ENCODE results near the gene C6orf89. TPM values are rescaled to one million over a fixed set of nuclear protein-coding genes. Genes with fewer than 3 reads are reported as not detected.

Gene C6orf89
- total RNA-seq, 1 experiment from 2014 or later, result 13.2 TPM

DNA sequence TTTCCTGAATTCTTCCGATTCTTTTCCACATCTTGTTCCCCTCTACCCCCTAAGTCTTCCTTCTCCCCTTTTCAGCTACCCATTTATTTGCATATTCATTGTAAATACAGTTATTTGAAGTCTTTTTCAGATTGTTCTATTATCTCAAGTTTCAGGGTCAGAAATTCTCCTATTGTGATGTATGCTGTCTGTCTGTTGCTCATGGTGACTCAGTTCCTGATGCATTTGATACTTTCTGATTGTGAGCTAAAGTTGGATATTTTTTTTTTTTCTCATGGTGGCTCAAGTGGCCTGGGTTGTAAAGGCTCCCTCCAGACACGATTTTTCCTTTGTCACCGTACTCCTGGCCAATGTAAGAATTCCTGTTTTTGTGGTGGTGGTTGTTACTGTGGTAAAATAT, 63.9 kb downstream of the C6orf89 start (continued):
- TF ChIP-seq ZNF121 (CRISPR knock-in tag; IDR thresholded peaks at IDR 0.05), result no peak
- no peak for TF ChIP-seq ZNF396 (CRISPR knock-in tag; IDR thresholded peaks at IDR 0.05; ENCODE audit: borderline replicate concordance)
- TF ChIP-seq TCF7 (CRISPR knock-in tag; IDR thresholded peaks at IDR 0.05; ENCODE audit: low read depth), result no peak

DNA sequence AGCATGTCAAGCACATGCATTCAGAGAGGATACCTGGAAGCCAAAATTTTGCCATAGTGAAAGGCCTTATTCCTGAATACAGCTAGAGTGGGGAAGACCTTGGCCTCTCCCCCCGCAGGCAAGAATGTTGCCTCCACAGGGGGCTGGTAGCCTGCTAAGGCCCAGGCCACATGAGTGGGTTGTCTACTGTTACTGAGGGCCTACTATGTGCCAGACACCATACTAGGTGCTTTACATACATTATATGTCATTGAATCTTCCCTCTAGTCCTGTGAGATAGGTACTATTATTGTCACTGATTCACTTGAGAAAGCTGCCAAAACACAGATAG, 68.1 kb downstream of the C6orf89 start:
- CTCF ChIA-PET, result interaction anchor here (1.5 to 2.0 kb wide), 3 partner anchors 64 to 171 kb away, joined by 5 to 8 read pairs (median 5); no protein-coding TSS in a partner anchor
- no peak overlapping the region for H3K4me3 Mint-ChIP-seq
- no peaks in the 10 kb centered on the region for H3K9me3 Mint-ChIP-seq
- DNase-seq (ENCODE audit: low spot score), result peak; percentile 4
- no peaks in the 10 kb centered on the region for H3K27me3 Mint-ChIP-seq (ENCODE audit: low read depth)
- no peaks in the 10 kb centered on the region for H3K36me3 Mint-ChIP-seq
- POLR2A ChIA-PET, result no interaction called here
- H3K4me1 Mint-ChIP-seq, result peaks cover 25% of the 10 kb centered on the region
- no peak overlapping the region for H3K27ac Mint-ChIP-seq
- no peak for ATAC-seq
- TF ChIP-seq, protein P1, sequence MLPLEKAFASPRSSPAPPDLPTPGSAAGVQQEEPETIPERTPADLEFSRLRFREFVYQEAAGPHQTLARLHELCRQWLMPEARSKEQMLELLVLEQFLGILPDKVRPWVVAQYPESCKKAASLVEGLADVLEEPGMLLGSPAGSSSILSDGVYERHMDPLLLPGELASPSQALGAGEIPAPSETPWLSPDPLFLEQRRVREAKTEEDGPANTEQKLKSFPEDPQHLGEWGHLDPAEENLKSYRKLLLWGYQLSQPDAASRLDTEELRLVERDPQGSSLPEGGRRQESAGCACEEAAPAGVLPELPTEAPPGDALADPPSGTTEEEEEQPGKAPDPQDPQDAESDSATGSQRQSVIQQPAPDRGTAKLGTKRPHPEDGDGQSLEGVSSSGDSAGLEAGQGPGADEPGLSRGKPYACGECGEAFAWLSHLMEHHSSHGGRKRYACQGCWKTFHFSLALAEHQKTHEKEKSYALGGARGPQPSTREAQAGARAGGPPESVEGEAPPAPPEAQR (CRISPR knock-in tag; IDR thresholded peaks at IDR 0.05), result no peak
- TF ChIP-seq USF2 (CRISPR knock-in tag; IDR thresholded peaks at IDR 0.05), result no peak
- TF ChIP-seq NR2C2 (CRISPR knock-in tag; IDR thresholded peaks at IDR 0.05), result no peak
- no peak for TF ChIP-seq PRRX2 (CRISPR knock-in tag; IDR thresholded peaks at IDR 0.05)
- TF ChIP-seq HMGA2 (CRISPR knock-in tag; IDR thresholded peaks at IDR 0.05), result no peak
- TF ChIP-seq, protein P2, sequence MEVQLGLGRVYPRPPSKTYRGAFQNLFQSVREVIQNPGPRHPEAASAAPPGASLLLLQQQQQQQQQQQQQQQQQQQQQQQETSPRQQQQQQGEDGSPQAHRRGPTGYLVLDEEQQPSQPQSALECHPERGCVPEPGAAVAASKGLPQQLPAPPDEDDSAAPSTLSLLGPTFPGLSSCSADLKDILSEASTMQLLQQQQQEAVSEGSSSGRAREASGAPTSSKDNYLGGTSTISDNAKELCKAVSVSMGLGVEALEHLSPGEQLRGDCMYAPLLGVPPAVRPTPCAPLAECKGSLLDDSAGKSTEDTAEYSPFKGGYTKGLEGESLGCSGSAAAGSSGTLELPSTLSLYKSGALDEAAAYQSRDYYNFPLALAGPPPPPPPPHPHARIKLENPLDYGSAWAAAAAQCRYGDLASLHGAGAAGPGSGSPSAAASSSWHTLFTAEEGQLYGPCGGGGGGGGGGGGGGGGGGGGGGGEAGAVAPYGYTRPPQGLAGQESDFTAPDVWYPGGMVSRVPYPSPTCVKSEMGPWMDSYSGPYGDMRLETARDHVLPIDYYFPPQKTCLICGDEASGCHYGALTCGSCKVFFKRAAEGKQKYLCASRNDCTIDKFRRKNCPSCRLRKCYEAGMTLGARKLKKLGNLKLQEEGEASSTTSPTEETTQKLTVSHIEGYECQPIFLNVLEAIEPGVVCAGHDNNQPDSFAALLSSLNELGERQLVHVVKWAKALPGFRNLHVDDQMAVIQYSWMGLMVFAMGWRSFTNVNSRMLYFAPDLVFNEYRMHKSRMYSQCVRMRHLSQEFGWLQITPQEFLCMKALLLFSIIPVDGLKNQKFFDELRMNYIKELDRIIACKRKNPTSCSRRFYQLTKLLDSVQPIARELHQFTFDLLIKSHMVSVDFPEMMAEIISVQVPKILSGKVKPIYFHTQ (CRISPR knock-in tag; IDR thresholded peaks at IDR 0.05), result no peak
- TF ChIP-seq GTF2I (CRISPR knock-in tag; conservative IDR thresholded peaks at IDR 0.05), result no peak
- TF ChIP-seq KAT7 (CRISPR knock-in tag; IDR thresholded peaks at IDR 0.05; ENCODE audit: borderline replicate concordance), result no peak
- TF ChIP-seq, protein P3, sequence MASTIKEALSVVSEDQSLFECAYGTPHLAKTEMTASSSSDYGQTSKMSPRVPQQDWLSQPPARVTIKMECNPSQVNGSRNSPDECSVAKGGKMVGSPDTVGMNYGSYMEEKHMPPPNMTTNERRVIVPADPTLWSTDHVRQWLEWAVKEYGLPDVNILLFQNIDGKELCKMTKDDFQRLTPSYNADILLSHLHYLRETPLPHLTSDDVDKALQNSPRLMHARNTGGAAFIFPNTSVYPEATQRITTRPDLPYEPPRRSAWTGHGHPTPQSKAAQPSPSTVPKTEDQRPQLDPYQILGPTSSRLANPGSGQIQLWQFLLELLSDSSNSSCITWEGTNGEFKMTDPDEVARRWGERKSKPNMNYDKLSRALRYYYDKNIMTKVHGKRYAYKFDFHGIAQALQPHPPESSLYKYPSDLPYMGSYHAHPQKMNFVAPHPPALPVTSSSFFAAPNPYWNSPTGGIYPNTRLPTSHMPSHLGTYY (CRISPR knock-in tag; IDR thresholded peaks at IDR 0.05), result no peak
- TF ChIP-seq JAZF1 (CRISPR knock-in tag; IDR thresholded peaks at IDR 0.05), result no peak
- TF ChIP-seq, protein P4, sequence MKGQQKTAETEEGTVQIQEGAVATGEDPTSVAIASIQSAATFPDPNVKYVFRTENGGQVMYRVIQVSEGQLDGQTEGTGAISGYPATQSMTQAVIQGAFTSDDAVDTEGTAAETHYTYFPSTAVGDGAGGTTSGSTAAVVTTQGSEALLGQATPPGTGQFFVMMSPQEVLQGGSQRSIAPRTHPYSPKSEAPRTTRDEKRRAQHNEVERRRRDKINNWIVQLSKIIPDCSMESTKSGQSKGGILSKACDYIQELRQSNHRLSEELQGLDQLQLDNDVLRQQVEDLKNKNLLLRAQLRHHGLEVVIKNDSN (CRISPR knock-in tag; IDR thresholded peaks at IDR 0.05), result no peak
- no peak for TF ChIP-seq CTCF (IDR thresholded peaks at IDR 0.05)
- no peak for TF ChIP-seq NFE2L1 (CRISPR knock-in tag; IDR thresholded peaks at IDR 0.05)
- TF ChIP-seq ZNF317 (CRISPR knock-in tag; IDR thresholded peaks at IDR 0.05; ENCODE audit: borderline replicate concordance, low read depth), result no peak
- no peak for TF ChIP-seq OVOL2 (CRISPR knock-in tag; IDR thresholded peaks at IDR 0.05; ENCODE audit: borderline replicate concordance)
- TF ChIP-seq MLX (CRISPR knock-in tag; IDR thresholded peaks at IDR 0.05), result no peak
- no peak for TF ChIP-seq GRHL2 (CRISPR knock-in tag; IDR thresholded peaks at IDR 0.05; ENCODE audit: insufficient replicate concordance, severe bottlenecking)

Measured in WTC11 (cell line).